Liver (tissue), 9 donors: ENCODE results near the gene NYAP1. TPM values are rescaled to one million over a fixed set of nuclear protein-coding genes. Genes with fewer than 3 reads are reported as not detected.

Experiments used
- DNase-seq: peaks from one replicate; pipeline ENCODE4 v3.0.0-alpha.2; 2017; ENCODE audit warnings: low spot score
- H3K27ac ChIP-seq, 2 donors: one replicate each; pipeline ENCODE4 v1.7.0; 2013; ENCODE audit warnings: inconsistent platforms in 2 of 2, low read length in 2 of 2, control low read depth in 1 of 2, low read depth in 1 of 2, mild to moderate bottlenecking in 1 of 2
- H3K27me3 ChIP-seq, 4 donors: one replicate each; pipeline versions ENCODE4 v1.6.1 to v1.7.0; 2013; ENCODE audit warnings: low read length in 3 of 4, inconsistent platforms in 1 of 4, mild to moderate bottlenecking in 1 of 4, moderate library complexity in 1 of 4; ENCODE audit not compliant: control insufficient read depth in 4 of 4, insufficient read depth in 4 of 4
- H3K36me3 ChIP-seq, 4 donors: one replicate each; pipeline versions ENCODE4 v1.6.1 to v1.7.0; 2013; ENCODE audit warnings: low read length in 3 of 4, mild to moderate bottlenecking in 3 of 4, low read depth in 1 of 4, moderate library complexity in 1 of 4; ENCODE audit not compliant: control insufficient read depth in 4 of 4, insufficient read depth in 3 of 4
- H3K4me1 ChIP-seq, 4 donors: one replicate each; pipeline versions ENCODE4 v1.6.1 to v1.7.0; 2013; ENCODE audit warnings: low read length in 3 of 4, mild to moderate bottlenecking in 3 of 4, moderate library complexity in 1 of 4; ENCODE audit not compliant: control insufficient read depth in 4 of 4, insufficient read depth in 4 of 4
- H3K4me3 ChIP-seq, 3 donors: one replicate each; pipeline versions ENCODE4 v1.6.1 to v1.7.0; 2013; ENCODE audit warnings: low read length in 3 of 3, control low read depth in 1 of 3, low read depth in 1 of 3, mild to moderate bottlenecking in 1 of 3
- H3K9ac ChIP-seq, 2 donors: one replicate each; pipeline ENCODE4 v1.7.0; 2013; ENCODE audit warnings: low read length in 2 of 2, mild to moderate bottlenecking in 2 of 2, moderate library complexity in 2 of 2, control low read depth in 1 of 2, low read depth in 1 of 2
- H3K9me3 ChIP-seq, 4 donors: one replicate each; pipeline versions ENCODE4 v1.6.1 to v1.7.0; 2013; ENCODE audit warnings: low read length in 3 of 4; ENCODE audit not compliant: control insufficient read depth in 4 of 4
- ATF3 ChIP-seq: IDR thresholded peaks from 2 replicates; pipeline ENCODE4 v1.6.1; 2016; ENCODE audit warnings: antibody characterized with exemption
- CTCF ChIP-seq: fragments of 150-350 bp; IDR thresholded peaks from 2 replicates; pipeline ENCODE4 v1.5.1; 2017; ENCODE audit warnings: improper control_type of control experiment, low read depth, low read length; ENCODE audit not compliant: missing input control
- EGR1 ChIP-seq, 2 donors: IDR thresholded peaks; 2 replicates each; pipeline ENCODE4 v1.6.1; 2016 to 2018; ENCODE audit warnings: antibody characterized with exemption in 2 of 2, low read depth in 2 of 2
- FOXA1 ChIP-seq: IDR thresholded peaks from 2 replicates; pipeline ENCODE4 v1.6.1; 2016; ENCODE audit warnings: antibody characterized with exemption
- FOXA2 ChIP-seq: IDR thresholded peaks from 2 replicates; pipeline ENCODE4 v1.6.1; 2016; ENCODE audit warnings: antibody characterized with exemption
- GABPA ChIP-seq, 2 donors: IDR thresholded peaks in 1 of 2; conservative IDR thresholded peaks in 1 of 2; 2 replicates each; pipeline ENCODE4 v1.6.1; 2016; ENCODE audit warnings: antibody characterized with exemption in 2 of 2, mild to moderate bottlenecking in 1 of 2, moderate library complexity in 1 of 2
- HNF4A ChIP-seq, 2 donors: conservative IDR thresholded peaks; 2 replicates each; pipeline ENCODE4 v1.6.1; 2016; ENCODE audit warnings: antibody characterized with exemption in 2 of 2, mild to moderate bottlenecking in 2 of 2
- HNF4G ChIP-seq: IDR thresholded peaks from 2 replicates; pipeline ENCODE4 v1.6.1; 2016; ENCODE audit warnings: antibody characterized with exemption
- JUND ChIP-seq, 2 donors: IDR thresholded peaks; 2 replicates each; pipeline ENCODE4 v1.6.1; 2016; ENCODE audit warnings: antibody characterized with exemption in 2 of 2
- NR2F2 ChIP-seq: IDR thresholded peaks from 2 replicates; pipeline ENCODE4 v1.6.1; 2016; ENCODE audit warnings: antibody characterized with exemption
- RAD21 ChIP-seq, 2 donors: IDR thresholded peaks; 2 replicates each; pipeline ENCODE4 v1.6.1; 2016; ENCODE audit warnings: antibody characterized with exemption in 2 of 2, mild to moderate bottlenecking in 2 of 2
- RXRA ChIP-seq, 2 donors: IDR thresholded peaks; 2 replicates each; pipeline ENCODE4 v1.6.1; 2017 to 2018; ENCODE audit warnings: antibody characterized with exemption in 2 of 2, mild to moderate bottlenecking in 1 of 2
- SP1 ChIP-seq: IDR thresholded peaks from 2 replicates; pipeline ENCODE4 v1.6.1; 2018; ENCODE audit warnings: antibody characterized with exemption, mild to moderate bottlenecking
- TAF1 ChIP-seq: conservative IDR thresholded peaks from 2 replicates; pipeline ENCODE4 v1.6.1; 2016; ENCODE audit warnings: antibody characterized with exemption, mild to moderate bottlenecking
- YY1 ChIP-seq: IDR thresholded peaks from 2 replicates; pipeline ENCODE4 v1.6.1; 2016; ENCODE audit warnings: antibody characterized with exemption, mild to moderate bottlenecking
- WGBS: extraction: QIAGEN DNeasy Blood & Tissue Kit; methylation state at CpG from one replicate; pipeline ENCODE4 v1.1.7; 2013; 5-methylcytosine and 5-hydroxymethylcytosine counted together
- polyA plus RNA-seq, 2 donors: library from polyadenylated mRNA; stranded (reverse) in 1 of 2; unstranded in 1 of 2; fragments of 200-250 nt in 1 of 2; fragments of >200 nt in 1 of 2; fragmentation: Nextera tagmentation in 1 of 2; extraction: Ambion mirVana in 1 of 2; gene quantifications; one replicate each; pipeline versions ENCODE4 v1.2.1 to v1.2.3, GENCODE V29; 2013 to 2015
- total RNA-seq, 2 donors: library from RNA; depleted of rRNA; stranded (reverse); fragments of >200 nt; gene quantifications; one replicate each; pipeline ENCODE4 v1.2.3, GENCODE V29; 2014
- TF ChIP-seq, protein P1 (sequence below): IDR thresholded peaks from 2 replicates; pipeline ENCODE4 v1.6.1; 2016; ENCODE audit warnings: antibody characterized with exemption
- TF ChIP-seq, protein P2 (sequence below): IDR thresholded peaks from 2 replicates; pipeline ENCODE4 v1.6.1; 2016; ENCODE audit warnings: antibody characterized with exemption, mild to moderate bottlenecking
- TF ChIP-seq, protein P3 (sequence below): IDR thresholded peaks from 2 replicates; pipeline ENCODE4 v1.6.1; 2016; ENCODE audit warnings: antibody characterized with exemption
- donor health status: healthy.
- donor health status: healthy.
- donor health status: healthy.
- donor health status: healthy.
- donor health status: healthy.

The NYAP1 gene
- total and polyA plus RNA-seq, 4 donors, result 0.08 to 0.29 (median 0.09) TPM; not detected in 1

- Histone ChIP-seq H3K36me3 (no peaks in the 10 kb centered on the region), H3K9me3 (no peaks in the 10 kb centered on the region), H3K27ac (no peak overlapping the region), H3K4me3 (no peak overlapping the region), H3K9ac (no peak overlapping the region), H3K4me1 (peaks cover 0 to 10% (median 3%) of the 10 kb centered on the region in 4 donors), H3K27me3 (no peaks in the 10 kb centered on the region)
- WGBS, result 91% methylated on average over 30 of the region's 30 CpGs
- no peak for DNase-seq
- no peak for TF ChIP-seq RAD21 (IDR thresholded peaks at IDR 0.05)
- TF ChIP-seq EGR1 (IDR thresholded peaks at IDR 0.05; ENCODE audit: low read depth in 2 of 2), result no peak
- TF ChIP-seq FOXA1, result no peak
- TF ChIP-seq NR2F2, result no peak
- TF ChIP-seq FOXA2, result no peak
- no peak for TF ChIP-seq SP1
- no peak for TF ChIP-seq GABPA (IDR thresholded peaks at IDR 0.05 in 1 of 2, conservative IDR thresholded peaks at IDR 0.05 in 1 of 2)
- TF ChIP-seq TAF1, result no peak
- TF ChIP-seq, protein P1, sequence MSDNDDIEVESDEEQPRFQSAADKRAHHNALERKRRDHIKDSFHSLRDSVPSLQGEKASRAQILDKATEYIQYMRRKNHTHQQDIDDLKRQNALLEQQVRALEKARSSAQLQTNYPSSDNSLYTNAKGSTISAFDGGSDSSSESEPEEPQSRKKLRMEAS, result no peak
- TF ChIP-seq, protein P2, sequence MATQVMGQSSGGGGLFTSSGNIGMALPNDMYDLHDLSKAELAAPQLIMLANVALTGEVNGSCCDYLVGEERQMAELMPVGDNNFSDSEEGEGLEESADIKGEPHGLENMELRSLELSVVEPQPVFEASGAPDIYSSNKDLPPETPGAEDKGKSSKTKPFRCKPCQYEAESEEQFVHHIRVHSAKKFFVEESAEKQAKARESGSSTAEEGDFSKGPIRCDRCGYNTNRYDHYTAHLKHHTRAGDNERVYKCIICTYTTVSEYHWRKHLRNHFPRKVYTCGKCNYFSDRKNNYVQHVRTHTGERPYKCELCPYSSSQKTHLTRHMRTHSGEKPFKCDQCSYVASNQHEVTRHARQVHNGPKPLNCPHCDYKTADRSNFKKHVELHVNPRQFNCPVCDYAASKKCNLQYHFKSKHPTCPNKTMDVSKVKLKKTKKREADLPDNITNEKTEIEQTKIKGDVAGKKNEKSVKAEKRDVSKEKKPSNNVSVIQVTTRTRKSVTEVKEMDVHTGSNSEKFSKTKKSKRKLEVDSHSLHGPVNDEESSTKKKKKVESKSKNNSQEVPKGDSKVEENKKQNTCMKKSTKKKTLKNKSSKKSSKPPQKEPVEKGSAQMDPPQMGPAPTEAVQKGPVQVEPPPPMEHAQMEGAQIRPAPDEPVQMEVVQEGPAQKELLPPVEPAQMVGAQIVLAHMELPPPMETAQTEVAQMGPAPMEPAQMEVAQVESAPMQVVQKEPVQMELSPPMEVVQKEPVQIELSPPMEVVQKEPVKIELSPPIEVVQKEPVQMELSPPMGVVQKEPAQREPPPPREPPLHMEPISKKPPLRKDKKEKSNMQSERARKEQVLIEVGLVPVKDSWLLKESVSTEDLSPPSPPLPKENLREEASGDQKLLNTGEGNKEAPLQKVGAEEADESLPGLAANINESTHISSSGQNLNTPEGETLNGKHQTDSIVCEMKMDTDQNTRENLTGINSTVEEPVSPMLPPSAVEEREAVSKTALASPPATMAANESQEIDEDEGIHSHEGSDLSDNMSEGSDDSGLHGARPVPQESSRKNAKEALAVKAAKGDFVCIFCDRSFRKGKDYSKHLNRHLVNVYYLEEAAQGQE, result no peak
- no peak for TF ChIP-seq ATF3
- no peak for TF ChIP-seq CTCF
- TF ChIP-seq HNF4A (conservative IDR thresholded peaks at IDR 0.05), result no peak
- TF ChIP-seq RXRA (IDR thresholded peaks at IDR 0.05), result no peak
- TF ChIP-seq JUND (IDR thresholded peaks at IDR 0.05), result no peak
- TF ChIP-seq, protein P3, sequence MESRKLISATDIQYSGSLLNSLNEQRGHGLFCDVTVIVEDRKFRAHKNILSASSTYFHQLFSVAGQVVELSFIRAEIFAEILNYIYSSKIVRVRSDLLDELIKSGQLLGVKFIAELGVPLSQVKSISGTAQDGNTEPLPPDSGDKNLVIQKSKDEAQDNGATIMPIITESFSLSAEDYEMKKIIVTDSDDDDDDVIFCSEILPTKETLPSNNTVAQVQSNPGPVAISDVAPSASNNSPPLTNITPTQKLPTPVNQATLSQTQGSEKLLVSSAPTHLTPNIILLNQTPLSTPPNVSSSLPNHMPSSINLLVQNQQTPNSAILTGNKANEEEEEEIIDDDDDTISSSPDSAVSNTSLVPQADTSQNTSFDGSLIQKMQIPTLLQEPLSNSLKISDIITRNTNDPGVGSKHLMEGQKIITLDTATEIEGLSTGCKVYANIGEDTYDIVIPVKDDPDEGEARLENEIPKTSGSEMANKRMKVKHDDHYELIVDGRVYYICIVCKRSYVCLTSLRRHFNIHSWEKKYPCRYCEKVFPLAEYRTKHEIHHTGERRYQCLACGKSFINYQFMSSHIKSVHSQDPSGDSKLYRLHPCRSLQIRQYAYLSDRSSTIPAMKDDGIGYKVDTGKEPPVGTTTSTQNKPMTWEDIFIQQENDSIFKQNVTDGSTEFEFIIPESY, result no peak
- no peak for TF ChIP-seq YY1
- no peak for TF ChIP-seq HNF4G
Observed at GRCh38 chr7:100486753-100487446, 3.2 kb downstream of the NYAP1 start.
